H1 (cell line): ENCODE data around the gene PRKAR2B. TPM values are rescaled to one million over a fixed set of nuclear protein-coding genes. Genes with fewer than 3 reads are reported as not detected.

Experiments
- CTCF ChIA-PET: fragments of 300-600 bp; sonication (Branson Sonifier 250); formaldehyde crosslinking; loops from one replicate; lab custom pipeline; 2021; ENCODE audit not compliant: partially characterized antibody; lab: Charles Lee
- POLR2A ChIA-PET: fragments of 300-600 bp; sonication (Branson Sonifier 250); formaldehyde crosslinking; loops from one replicate; lab custom pipeline; 2021; ENCODE audit warnings: inconsistent platforms; ENCODE audit not compliant: partially characterized antibody; lab: Charles Lee
- DNase-seq, 2 experiments: peaks; one replicate each; pipeline versions ENCODE4 v3.0.0 to v3.0.0-alpha.2; 2010 to 2022; ENCODE audit warnings: low spot score in 2 of 2, low read depth in 1 of 2, mixed read lengths in 1 of 2
- FAIRE-seq: peaks from 2 replicates; lab custom pipeline; 2011; peaks lifted over from hg19 to GRCh38; lab: Jason Lieb, UNC
- H2AFZ ChIP-seq: 2 replicates; pipeline ENCODE4 v1.8.1; 2012; ENCODE audit warnings: low read length, inconsistent platforms
- H2AK5ac ChIP-seq: 2 replicates; pipeline ENCODE4 v1.6.1; 2013; ENCODE audit warnings: low read depth, low read length
- H2BK120ac ChIP-seq: replicated peaks from 2 replicates; pipeline ENCODE3; 2013; ENCODE audit warnings: low read depth, low read length, inconsistent platforms
- H2BK12ac ChIP-seq: 2 replicates; pipeline ENCODE4 v1.6.1; 2013; ENCODE audit warnings: low read depth, low read length
- H2BK15ac ChIP-seq: 2 replicates; pipeline ENCODE4 v1.6.1; 2013; ENCODE audit warnings: low read length
- H2BK20ac ChIP-seq: 2 replicates; pipeline ENCODE4 v1.6.1; 2013; ENCODE audit warnings: low read length
- H2BK5ac ChIP-seq: 2 replicates; pipeline ENCODE4 v1.6.1; 2013; ENCODE audit warnings: low read depth, low read length
- H3K14ac ChIP-seq: 2 replicates; pipeline ENCODE4 v1.6.1; 2013; ENCODE audit warnings: inconsistent platforms; ENCODE audit not compliant: insufficient read length
- H3K18ac ChIP-seq: 2 replicates; pipeline ENCODE4 v1.6.1; 2013; ENCODE audit warnings: low read length; ENCODE audit errors: extremely low read depth
- H3K23ac ChIP-seq: 2 replicates; pipeline ENCODE4 v1.6.1; 2013; ENCODE audit warnings: inconsistent platforms; ENCODE audit not compliant: insufficient read length
- H3K23me2 ChIP-seq: 2 replicates; pipeline ENCODE4 v1.6.1; 2013; ENCODE audit warnings: low read depth, low read length
- H3K27ac ChIP-seq: 2 replicates; pipeline ENCODE4 v1.6.1; 2011; ENCODE audit warnings: low read depth, low read length, inconsistent platforms
- H3K27me3 ChIP-seq, 4 experiments: replicated peaks in 1 of 4; 1 replicate in 1 of 4; 2 replicates in 3 of 4; pipeline versions ENCODE4 v1.6.1 to v1.8.1; 2011 to 2013; ENCODE audit warnings: low read length in 3 of 4, mild to moderate bottlenecking in 3 of 4, inconsistent platforms in 2 of 4, mixed read lengths in 2 of 4, moderate library complexity in 1 of 4; ENCODE audit not compliant: control insufficient read depth in 3 of 4, insufficient read depth in 3 of 4; ENCODE audit errors: extremely low read depth in 1 of 4
- H3K36me3 ChIP-seq, 4 experiments: 2 replicates each; pipeline versions ENCODE4 v1.6.1 to v1.8.1; 2011 to 2013; ENCODE audit warnings: mild to moderate bottlenecking in 4 of 4, low read length in 3 of 4, moderate library complexity in 2 of 4, control low read depth in 1 of 4, inconsistent platforms in 1 of 4; ENCODE audit not compliant: insufficient read depth in 4 of 4, control insufficient read depth in 2 of 4
- H3K4ac ChIP-seq: replicated peaks from 2 replicates; pipeline ENCODE3; 2013; ENCODE audit warnings: low read length, low read depth, mixed read lengths, inconsistent platforms; ENCODE audit not compliant: insufficient read length
- H3K4me1 ChIP-seq, 4 experiments: replicated peaks in 1 of 4; 1 replicate in 1 of 4; 2 replicates in 3 of 4; pipeline versions ENCODE4 v1.6.1 to v1.8.1; 2011 to 2013; ENCODE audit warnings: low read length in 3 of 4, inconsistent platforms in 2 of 4, mixed read lengths in 1 of 4; ENCODE audit not compliant: insufficient read depth in 4 of 4, control insufficient read depth in 3 of 4
- H3K4me2 ChIP-seq, 2 experiments: 2 replicates each; pipeline versions ENCODE4 v1.6.1 to v1.8.1; 2011 to 2013; ENCODE audit warnings: low read depth in 2 of 2, low read length in 2 of 2, control low read depth in 1 of 2, inconsistent platforms in 1 of 2, mild to moderate bottlenecking in 1 of 2; ENCODE audit not compliant: insufficient read depth in 1 of 2
- H3K4me3 ChIP-seq, 4 experiments: fragments of 200-600, 300-600 bp in 1 of 4; sonication (generic), shearing (Covaris generic), sonication (Bioruptor Twin) in 1 of 4; 2 replicates each; pipeline versions ENCODE4 v1.5.1 to v1.8.1; 2011 to 2016; ENCODE audit warnings: low read length in 4 of 4, low read depth in 3 of 4, control low read depth in 2 of 4, inconsistent platforms in 2 of 4, mild to moderate bottlenecking in 2 of 4, mixed read lengths in 1 of 4, moderate library complexity in 1 of 4; ENCODE audit not compliant: insufficient read depth in 2 of 4; ENCODE audit errors: extremely low read depth in 1 of 4
- H3K56ac ChIP-seq: replicated peaks from 2 replicates; pipeline ENCODE3; 2013; ENCODE audit warnings: low read depth, mild to moderate bottlenecking, mixed read lengths, low read length, inconsistent platforms; ENCODE audit not compliant: insufficient read length
- H3K79me1 ChIP-seq: 2 replicates; pipeline ENCODE4 v1.6.1; 2013; ENCODE audit warnings: low read depth, low read length, control low read depth
- H3K79me2 ChIP-seq, 2 experiments: 2 replicates each; pipeline versions ENCODE4 v1.6.1 to v1.8.1; 2012 to 2013; ENCODE audit warnings: low read length in 2 of 2, mild to moderate bottlenecking in 2 of 2, inconsistent platforms in 1 of 2; ENCODE audit not compliant: insufficient read depth in 2 of 2, control insufficient read depth in 1 of 2
- H3K9ac ChIP-seq, 4 experiments: replicated peaks in 1 of 4; 1 replicate in 1 of 4; 2 replicates in 3 of 4; pipeline versions ENCODE4 v1.6.1 to v1.8.1; 2011 to 2013; ENCODE audit warnings: low read depth in 3 of 4, low read length in 3 of 4, control low read depth in 2 of 4, mild to moderate bottlenecking in 2 of 4, moderate library complexity in 2 of 4, inconsistent platforms in 1 of 4; ENCODE audit errors: extremely low read depth in 1 of 4
- H3K9me3 ChIP-seq, 2 experiments: 2 replicates each; pipeline versions ENCODE4 v1.6.1 to v1.8.1; 2012 to 2013; ENCODE audit warnings: mild to moderate bottlenecking in 2 of 2, moderate library complexity in 2 of 2, control low read depth in 1 of 2, inconsistent platforms in 1 of 2, low read depth in 1 of 2, low read length in 1 of 2, mixed read lengths in 1 of 2; ENCODE audit not compliant: insufficient read depth in 2 of 2
- H4K20me1 ChIP-seq, 2 experiments: replicated peaks in 1 of 2; 2 replicates each; pipeline versions ENCODE3 to v1.8.1; 2011 to 2013; ENCODE audit warnings: inconsistent platforms in 2 of 2, low read length in 2 of 2, mild to moderate bottlenecking in 1 of 2; ENCODE audit not compliant: insufficient read depth in 2 of 2, control insufficient read depth in 1 of 2
- H4K5ac ChIP-seq: 2 replicates; pipeline ENCODE4 v1.6.1; 2013; ENCODE audit warnings: low read length, low read depth, mixed read lengths, inconsistent platforms; ENCODE audit not compliant: insufficient read length
- H4K8ac ChIP-seq: 2 replicates; pipeline ENCODE4 v1.8.0; 2013; ENCODE audit warnings: mild to moderate bottlenecking, moderate library complexity, low read length, inconsistent platforms; ENCODE audit not compliant: insufficient read depth; ENCODE audit errors: extremely low read depth
- H4K91ac ChIP-seq: replicated peaks from 2 replicates; pipeline ENCODE3; 2013; ENCODE audit warnings: low read length, mixed read lengths, inconsistent platforms; ENCODE audit not compliant: insufficient read length
- ATF3 ChIP-seq: IDR thresholded peaks from 2 replicates; pipeline ENCODE4 v1.6.1; 2011; ENCODE audit warnings: low read depth, mild to moderate bottlenecking, low read length; ENCODE audit not compliant: insufficient read depth
- CHD2 ChIP-seq: IDR thresholded peaks from 2 replicates; pipeline ENCODE4 v1.6.1; 2012; ENCODE audit warnings: low read length, improper control_type of control experiment
- FOSL1 ChIP-seq: IDR thresholded peaks from 2 replicates; pipeline ENCODE4 v1.6.1; 2011; ENCODE audit warnings: mild to moderate bottlenecking, low read depth, low read length, moderate library complexity; ENCODE audit not compliant: insufficient read depth
- GABPA ChIP-seq: IDR thresholded peaks from 2 replicates; pipeline ENCODE4 v1.6.1; 2011; ENCODE audit warnings: mild to moderate bottlenecking, low read length, moderate library complexity, borderline replicate concordance; ENCODE audit not compliant: insufficient read depth
- MAFK ChIP-seq: IDR thresholded peaks from 2 replicates; pipeline ENCODE4 v1.6.1; 2012; ENCODE audit warnings: low read depth, mild to moderate bottlenecking, improper control_type of control experiment, low read length
- POLR2A ChIP-seq, 2 experiments: IDR thresholded peaks; 1 replicate in 1 of 2; 2 replicates in 1 of 2; pipeline ENCODE4 v1.6.1; 2011; ENCODE audit warnings: low read depth in 2 of 2, low read length in 2 of 2, mild to moderate bottlenecking in 2 of 2; ENCODE audit errors: control extremely low read depth in 1 of 2
- RXRA ChIP-seq: IDR thresholded peaks from 2 replicates; pipeline ENCODE4 v1.6.1; 2011; ENCODE audit warnings: low read depth, mild to moderate bottlenecking, low read length, moderate library complexity; ENCODE audit not compliant: insufficient read depth
- WGBS, 2 experiments: shearing (Covaris generic) in 1 of 2; methylation state at CpG; one replicate each; pipeline versions ENCODE4 v1.1.6 to v1.1.7; 2013 to 2015; ENCODE audit warnings: low lambda C conversion rate in 2 of 2, mixed read lengths in 2 of 2, inconsistent platforms in 1 of 2, low coverage in 1 of 2, missing lambda C conversion rate in 1 of 2; ENCODE audit not compliant: insufficient replicate concordance in 2 of 2, insufficient coverage in 1 of 2, insufficient read length in 1 of 2; ENCODE audit errors: extremely low coverage in 1 of 2, missing lambda C conversion rate in 1 of 2; 5-methylcytosine and 5-hydroxymethylcytosine counted together
- polyA plus RNA-seq, 7 experiments: library from polyadenylated mRNA; depleted of rRNA in 3 of 7; stranded (reverse) in 5 of 7; unstranded in 2 of 7; fragments of >200 nt in 5 of 7; fragments of 200-250 nt in 2 of 7; gene quantifications; 1 replicate in 5 of 7; 2 replicates in 1 of 7; 4 replicates in 1 of 7; pipeline versions ENCODE4 v1.2.1 to v1.2.3, GENCODE V29; 2011 to 2013; ENCODE audit warnings: missing spikeins in 2 of 7, mixed read lengths in 2 of 7
- total RNA-seq: library from RNA; stranded (reverse); fragmentation: NEBNext Ultra II Directional; extraction: Animal tissue kit (Norgen Biotek cat#: 25700); gene quantifications from 2 replicates; pipeline ENCODE4 v1.2.1, GENCODE V29; 2021

PRKAR2B gene
- total and polyA plus RNA-seq, 2 of the 8 experiments (the other 6 are each of a cell fraction or from before 2014, with no cell fraction given), result 10.4 to 37.0 TPM

GRCh38 chr7:107118109-107118900, 73.8 kb downstream of the PRKAR2B start:
- Histone ChIP-seq H2BK12ac (no peak overlapping the region), H3K18ac (no peak overlapping the region), H3K9ac (no peak overlapping the region), H4K8ac (no peak overlapping the region), H3K56ac (no peak overlapping the region), H3K27ac (no peak overlapping the region), H2AFZ (no peak overlapping the region), H3K36me3 (no peaks in the 10 kb centered on the region), H2BK5ac (no peak overlapping the region), H3K4ac (no peak overlapping the region), H3K23ac (no peak overlapping the region), H3K4me3 (no peak overlapping the region), H3K79me1 (no peaks in the 10 kb centered on the region; the same call in 1 of the 2 replicates), H3K9me3 (no peaks in the 10 kb centered on the region), H3K14ac (no peak overlapping the region), H4K91ac (no peak overlapping the region), H2BK15ac (no peak overlapping the region), H2BK120ac (no peak overlapping the region), H2BK20ac (no peak overlapping the region), H4K20me1 (no peaks in the 10 kb centered on the region), H3K23me2 (no peaks in the 10 kb centered on the region), H3K4me2 (no peak overlapping the region), H2AK5ac (no peak overlapping the region), H3K27me3 (no peaks in the 10 kb centered on the region), H4K5ac (no peak overlapping the region), H3K79me2 (peaks cover 0 to 4% of the 10 kb centered on the region in 2 experiments; a peak in 1 of 4 replicates), H3K4me1 (no peaks in the 10 kb centered on the region; a peak in 1 of 7 replicates)
- 84% methylated on average over 5 of the region's 5 CpGs; no CpG with 5 or more reads in 1 of the 2 experiments for WGBS, 2 experiments
- ChIA-PET CTCF (interaction anchor here (0.7 to 3.6 kb wide), 5 partner anchors 8 to 136 kb away, joined by 3 to 19 read pairs (median 4); no protein-coding TSS in a partner anchor), POLR2A (no interaction called here)
- DNase-seq (no peak), FAIRE-seq (no peak)
- TF ChIP-seq CHD2 (no peak), POLR2A (IDR thresholded peaks at IDR 0.05; ENCODE audit: control extremely low read depth in 1 of 2, low read depth in 2 of 2, low read length in 2 of 2) (no peak), FOSL1 (no peak), ATF3 (no peak), MAFK (no peak), RXRA (no peak), GABPA (no peak)
